Endothelial cell (in vitro differentiated cells): Measurements from ENCODE around the gene RPH3AL. TPM values are rescaled to one million over a fixed set of nuclear protein-coding genes. Genes with fewer than 3 reads are reported as not detected.
"Not testable (repeated sequence)": the region's sequence is repeated elsewhere in the genome, so short reads cannot be mapped to it uniquely, and the experiment has no call there.

ENCODE experiments used
- DNase-seq: peaks from one replicate; pipeline ENCODE4 v3.0.0; 2021; ENCODE audit warnings: low spot score
- H3K27ac Mint-ChIP-seq: one replicate; pipeline ENCODE4 v1.8.0; 2021; ENCODE audit warnings: mixed read lengths, inconsistent platforms; ENCODE audit not compliant: unreplicated experiment
- H3K27me3 Mint-ChIP-seq: one replicate; pipeline ENCODE4 v1.8.0; 2021; ENCODE audit warnings: mild to moderate bottlenecking, moderate library complexity, mixed read lengths, inconsistent platforms; ENCODE audit not compliant: unreplicated experiment
- H3K36me3 Mint-ChIP-seq: one replicate; pipeline ENCODE4 v1.8.0; 2021; ENCODE audit warnings: mild to moderate bottlenecking, low read depth, mixed read lengths, inconsistent platforms; ENCODE audit not compliant: unreplicated experiment
- H3K4me1 Mint-ChIP-seq: one replicate; pipeline ENCODE4 v1.8.0; 2021; ENCODE audit warnings: mild to moderate bottlenecking, mixed read lengths, inconsistent platforms; ENCODE audit not compliant: unreplicated experiment
- H3K4me3 Mint-ChIP-seq: one replicate; pipeline ENCODE4 v1.8.0; 2021; ENCODE audit warnings: mild to moderate bottlenecking, mixed read lengths, inconsistent platforms; ENCODE audit not compliant: unreplicated experiment
- H3K9me3 Mint-ChIP-seq: one replicate; pipeline ENCODE4 v1.8.0; 2021; ENCODE audit warnings: mixed read lengths, inconsistent platforms; ENCODE audit not compliant: unreplicated experiment
- CTCF ChIP-seq: fragments of 200-600 bp; sonication (generic); IDR thresholded peaks from one replicate; pipeline ENCODE4 v1.5.0; 2021; ENCODE audit warnings: antibody characterized with exemption; ENCODE audit not compliant: unreplicated experiment
- total RNA-seq: library from RNA; stranded (reverse); fragmentation: NEBNext Ultra II Directional; extraction: Animal tissue kit (Norgen Biotek cat#: 25700); gene quantifications from one replicate; pipeline ENCODE4 v1.2.1, GENCODE V29; 2021; ENCODE audit not compliant: unreplicated experiment

RPH3AL gene
- total RNA-seq, 1 donor from 2014 or later: 3.4 TPM

DNA sequence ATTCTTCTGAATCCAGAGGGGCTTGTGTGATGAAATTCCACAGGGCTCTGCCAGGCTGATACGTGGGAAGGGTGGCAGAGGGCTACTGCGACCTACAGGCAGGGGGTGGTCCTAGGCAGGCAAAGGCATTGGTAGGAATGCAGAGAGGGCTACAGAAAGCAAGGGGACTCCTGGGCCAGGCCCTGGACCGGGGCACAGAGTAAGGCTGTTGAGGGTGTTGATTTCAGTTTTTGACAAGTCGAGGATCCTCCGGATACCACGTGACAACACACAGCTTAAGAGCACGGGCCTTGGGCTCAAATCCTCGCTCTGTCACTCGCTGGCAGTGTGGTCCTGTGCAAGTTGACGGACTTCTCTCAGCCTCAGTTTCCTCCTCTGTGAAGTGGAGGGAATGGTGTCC lies 152.0 kb downstream of the RPH3AL start:
- Mint-ChIP-seq H3K4me3 (no peak overlapping the region), H3K27ac (no peak overlapping the region), H3K9me3 (no peaks in the 10 kb centered on the region), H3K4me1 (peaks cover 17% of the 10 kb centered on the region), H3K36me3 (no peaks in the 10 kb centered on the region), H3K27me3 (peaks cover 6% of the 10 kb centered on the region)
- TF ChIP-seq CTCF: no peak
- DNase-seq: no peak

DNA sequence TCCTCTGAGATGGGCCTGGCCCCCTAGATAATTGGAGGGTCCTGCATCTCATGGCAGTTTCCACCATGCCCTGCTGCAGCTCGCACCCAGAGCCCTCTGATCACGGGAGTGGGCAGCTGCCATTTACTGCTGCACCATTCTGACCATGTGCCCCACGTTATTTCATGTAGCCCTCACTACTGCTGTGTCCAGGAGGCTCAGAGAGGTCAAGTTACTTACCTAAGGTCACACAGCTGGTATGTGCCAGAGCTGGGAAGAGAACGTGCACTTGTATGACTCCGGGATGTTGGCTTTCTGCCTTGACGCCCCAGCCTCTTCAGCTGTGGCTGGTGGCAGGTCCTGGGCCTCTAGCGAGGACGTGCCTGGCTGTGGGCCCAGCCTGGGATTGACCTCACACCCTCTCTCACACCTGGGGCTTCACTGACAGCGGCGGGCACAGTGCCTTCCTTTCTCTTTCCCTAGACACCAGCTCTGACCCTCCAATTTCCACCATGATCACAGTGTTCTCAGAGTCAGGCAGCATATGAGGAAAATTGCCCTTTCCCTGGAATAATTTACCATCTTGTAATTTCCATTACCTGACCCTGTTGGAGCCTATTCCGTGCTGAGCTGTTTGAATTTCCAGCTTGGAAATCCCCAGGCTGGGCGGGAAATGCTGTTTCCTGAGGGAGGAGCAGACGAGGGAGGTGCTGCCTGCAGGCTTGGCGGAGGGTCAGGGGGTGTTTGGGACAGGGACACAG lies 152.6 kb downstream of the RPH3AL start:
- Mint-ChIP-seq H3K27ac (no peak overlapping the region), H3K4me3 (no peak overlapping the region), H3K27me3 (peaks cover 3% of the 10 kb centered on the region), H3K9me3 (no peaks in the 10 kb centered on the region), H3K4me1 (peaks cover 17% of the 10 kb centered on the region), H3K36me3 (no peaks in the 10 kb centered on the region)
- peak; percentile 43 for DNase-seq
- no peak for TF ChIP-seq CTCF

- Mint-ChIP-seq H3K4me3 (no peak overlapping the region), H3K4me1 (peaks cover 17% of the 10 kb centered on the region), H3K27me3 (peaks cover 3% of the 10 kb centered on the region), H3K27ac (no peak overlapping the region), H3K9me3 (no peaks in the 10 kb centered on the region), H3K36me3 (no peaks in the 10 kb centered on the region)
- no peak for TF ChIP-seq CTCF
- no peak for DNase-seq
Observed at GRCh38 chr17:199191-199604, 153.4 kb downstream of the RPH3AL start.

GRCh38 chr17:198225-198624 lies 154.4 kb downstream of the RPH3AL start:
- H3K27ac Mint-ChIP-seq, H3K4me3 Mint-ChIP-seq, H3K36me3 Mint-ChIP-seq, H3K9me3 Mint-ChIP-seq, DNase-seq, H3K27me3 Mint-ChIP-seq: not testable (repeated sequence)
- peaks cover 17% of the 10 kb centered on the region for H3K4me1 Mint-ChIP-seq

DNA sequence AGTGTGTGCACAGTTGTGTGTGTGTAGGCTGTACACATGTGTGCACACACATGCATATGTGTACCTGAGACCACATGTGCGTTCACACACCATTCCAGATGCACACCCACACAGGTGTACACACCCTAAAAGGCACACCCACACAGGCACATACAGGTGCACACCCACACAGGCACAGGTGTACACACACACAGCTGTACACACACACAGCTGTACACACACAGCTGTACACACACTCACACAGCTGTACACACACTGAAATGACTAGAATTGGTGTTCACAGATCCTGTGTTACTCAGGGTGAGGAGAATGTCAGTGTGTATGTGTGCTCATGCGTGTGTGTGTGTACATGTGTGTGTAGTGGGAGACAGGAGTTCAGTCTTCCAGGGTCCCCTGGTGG lies 155.3 kb downstream of the RPH3AL start:
- Mint-ChIP-seq H3K36me3 (no peaks in the 10 kb centered on the region), H3K27me3 (peaks cover 4% of the 10 kb centered on the region), H3K27ac (no peak overlapping the region), H3K4me3 (no peak overlapping the region), H3K4me1 (peaks cover 17% of the 10 kb centered on the region), H3K9me3 (no peaks in the 10 kb centered on the region)
- no peak for DNase-seq
- TF ChIP-seq CTCF: no peak
